Heart right ventricle (tissue), 16 donors: ENCODE measurements around the gene LSP1. TPM values are rescaled to one million over a fixed set of nuclear protein-coding genes. Genes with fewer than 3 reads are reported as not detected.
A peak's percentile ranks its signal among the peaks of the same experiment; 100 is the strongest.

Experiments
- ATAC-seq, 8 donors: fragments of 200-7000 bp; cut with Tn5 transposase; one replicate each; pipeline ENCODE4 v1.9.1; 2020; ENCODE audit warnings: mild to moderate bottlenecking in 8 of 8, moderate library complexity in 8 of 8, moderate number of reproducible peaks in 1 of 8
- DNase-seq, 2 donors: peaks; one replicate each; pipeline ENCODE4 v3.0.0-alpha.2; 2020
- H3K27ac ChIP-seq, 10 donors: fragments of 200-600 bp; sonication (generic) in 2 of 10; one replicate each; pipeline versions ENCODE4 v1.5.0 to v1.8.0; 2020 to 2022; ENCODE audit warnings: mild to moderate bottlenecking in 3 of 10
- H3K27me3 ChIP-seq, 7 donors: fragments of 200-600 bp; one replicate each; pipeline ENCODE4 v1.8.0; 2021 to 2022; ENCODE audit warnings: mild to moderate bottlenecking in 2 of 7
- H3K36me3 ChIP-seq, 9 donors: fragments of 200-600 bp; sonication (generic) in 1 of 9; one replicate each; pipeline versions ENCODE4 v1.5.0 to v1.8.0; 2020 to 2022; ENCODE audit warnings: mild to moderate bottlenecking in 2 of 9
- H3K4me1 ChIP-seq, 9 donors: fragments of 200-600 bp; sonication (generic) in 1 of 9; one replicate each; pipeline versions ENCODE4 v1.5.0 to v1.8.0; 2020 to 2022; ENCODE audit warnings: mild to moderate bottlenecking in 4 of 9
- H3K4me3 ChIP-seq, 10 donors: fragments of 200-600 bp; sonication (generic) in 2 of 10; one replicate each; pipeline versions ENCODE4 v1.5.0 to v1.8.0; 2020 to 2022; ENCODE audit warnings: mild to moderate bottlenecking in 7 of 10, moderate library complexity in 2 of 10
- H3K9me3 ChIP-seq, 11 donors: fragments of 200-600 bp in 10 of 11; sonication (generic) in 2 of 11; one replicate each; pipeline versions ENCODE4 v1.5.0 to v1.8.0; 2013 to 2022; ENCODE audit warnings: mild to moderate bottlenecking in 2 of 11, control low read depth in 1 of 11, moderate library complexity in 1 of 11
- WGBS, 2 donors: extraction: QIAGEN DNeasy Blood & Tissue Kit; methylation state at CpG; one replicate each; pipeline ENCODE4 v1.1.7; 2013; ENCODE audit warnings: inconsistent platforms in 1 of 2; 5-methylcytosine and 5-hydroxymethylcytosine counted together
- intact Hi-C, 10 donors: fragments of 100-400 bp; cut with DNase I; formaldehyde crosslinking; loops; one replicate each; pipeline versions ENCODE4 v1.11.1 to v1.14.2; 2022
- polyA plus RNA-seq, 2 donors: library from polyadenylated mRNA; stranded (reverse); fragments of 200-250 nt; gene quantifications; one replicate each; pipeline ENCODE4 v1.2.3, GENCODE V29; 2013
- total RNA-seq, 10 donors: library from RNA; stranded (reverse); fragmentation: NEBNext Ultra II Directional in 3 of 10; extraction: Animal tissue kit (Norgen Biotek cat#: 25700) in 3 of 10; gene quantifications; one replicate each; pipeline versions ENCODE4 v1.2.1 to v1.2.4, GENCODE V29; 2021 to 2023
- TF ChIP-seq, protein P1 (sequence below), 9 donors: fragments of 200-600 bp; sonication (generic) in 2 of 9; IDR thresholded peaks; one replicate each; pipeline versions ENCODE4 v1.5.0 to v1.8.0; 2021 to 2022; ENCODE audit warnings: antibody characterized with exemption in 9 of 9, mild to moderate bottlenecking in 5 of 9, moderate library complexity in 1 of 9
- donor health status: Arrhythmogenic right ventricular cardiomyopathy.
- donor health status: ischemic (EF 13 %, LVEDD 7.1; RV severe dilation, severe dysfunction).
- donor health status: healthy with polysubstance abuse.
- donor health status: DM: no; HTN: yes; CAD: no.
- donor health status: DM: no; HTN: no; CAD: no.
- donor health status: ischemic (EF 25% LVEDD 6.9; RV normal size, moderate dysfunction).
- donor health status: ischemic (EF 25% LVEDD 5.7; RV mildly dilated, moderate dysfunction).
- donor health status: healthy.
- donor health status: DM: yes; HTN: yes; CAD: no.
- donor health status: Ischemic cardiomyopathy.
- donor health status: ischemic (EF 35%, LVEDD 5.7; RV mildly dilated, moderate dysfunction).
- donor health status: nonischemic (EF 11% LVEDD 7.7; RV severe dilation, severe dysfunction).
- donor health status: DM: yes; HTN: yes; CAD: no.
- donor health status: PGD.
- donor health status: ischemic (EF 29% LVEDD 5.4; RV normal size, mild dysfunction).
- donor health status: nonischemic (EF 23%, LVEDD 6.1; RV moderate dilation, normal function).

The LSP1 gene
- total and polyA plus RNA-seq, 12 donors: 16.0 to 57.2 (median 21.4) TPM

DNA sequence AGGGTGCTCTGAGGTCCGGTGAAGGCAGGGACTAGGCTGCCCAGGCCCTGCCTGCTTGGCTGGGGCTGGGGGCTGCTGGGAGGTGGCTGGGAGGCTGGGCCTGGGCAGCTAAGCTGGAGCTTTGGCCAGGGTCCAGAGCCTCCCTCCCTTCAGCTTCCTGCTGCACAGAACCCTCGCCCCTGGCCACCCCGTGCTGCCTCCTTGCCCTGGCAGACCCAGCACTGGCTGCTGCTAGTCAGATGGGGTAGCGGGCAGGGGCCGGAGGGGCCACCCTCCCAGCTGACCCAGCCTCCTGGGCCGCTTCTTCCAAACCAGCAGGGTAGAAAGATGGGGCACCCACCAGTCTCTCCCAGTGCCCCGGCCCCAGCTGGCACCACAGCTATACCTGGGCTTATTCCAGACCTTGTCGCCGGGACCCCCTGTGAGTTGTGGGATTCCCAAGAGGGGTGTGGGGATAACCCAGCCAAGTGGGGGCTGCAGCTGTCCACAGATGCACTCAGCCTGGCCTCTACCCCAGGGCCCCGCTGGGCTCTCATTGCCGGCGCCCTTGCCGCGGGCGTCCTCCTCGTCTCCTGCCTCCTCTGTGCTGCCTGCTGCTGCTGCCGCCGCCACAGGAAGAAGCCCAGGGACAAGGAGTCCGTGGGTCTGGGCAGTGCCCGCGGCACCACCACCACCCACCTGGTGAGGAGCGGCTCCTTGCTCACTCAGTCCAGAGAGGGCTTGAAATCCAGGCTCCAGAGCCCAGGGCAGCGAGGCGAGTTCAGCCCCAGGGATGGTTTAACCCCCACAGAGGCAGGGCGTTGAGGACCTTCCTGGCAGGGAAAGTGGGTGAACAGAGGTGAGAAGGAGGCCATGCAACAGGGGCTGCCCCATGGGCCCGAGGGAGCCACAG is 17.9 kb upstream of the LSP1 start, which contains the start of gene SYT8:
Gene SYT8, plus strand, starts transcription at position 212 of the 892 bp plus-strand sequence. Its CDS starts 116 bp downstream, at position 328.
- ATAC-seq: no peak
- intact Hi-C loops: loop anchor here in 6 of 10 donors (2.0 to 5.0 kb wide), 5 partner anchors 47 to 318 kb away; partner anchors contain the start of gene CTSD (in 1 of the 6)
- TF ChIP-seq, protein P1, sequence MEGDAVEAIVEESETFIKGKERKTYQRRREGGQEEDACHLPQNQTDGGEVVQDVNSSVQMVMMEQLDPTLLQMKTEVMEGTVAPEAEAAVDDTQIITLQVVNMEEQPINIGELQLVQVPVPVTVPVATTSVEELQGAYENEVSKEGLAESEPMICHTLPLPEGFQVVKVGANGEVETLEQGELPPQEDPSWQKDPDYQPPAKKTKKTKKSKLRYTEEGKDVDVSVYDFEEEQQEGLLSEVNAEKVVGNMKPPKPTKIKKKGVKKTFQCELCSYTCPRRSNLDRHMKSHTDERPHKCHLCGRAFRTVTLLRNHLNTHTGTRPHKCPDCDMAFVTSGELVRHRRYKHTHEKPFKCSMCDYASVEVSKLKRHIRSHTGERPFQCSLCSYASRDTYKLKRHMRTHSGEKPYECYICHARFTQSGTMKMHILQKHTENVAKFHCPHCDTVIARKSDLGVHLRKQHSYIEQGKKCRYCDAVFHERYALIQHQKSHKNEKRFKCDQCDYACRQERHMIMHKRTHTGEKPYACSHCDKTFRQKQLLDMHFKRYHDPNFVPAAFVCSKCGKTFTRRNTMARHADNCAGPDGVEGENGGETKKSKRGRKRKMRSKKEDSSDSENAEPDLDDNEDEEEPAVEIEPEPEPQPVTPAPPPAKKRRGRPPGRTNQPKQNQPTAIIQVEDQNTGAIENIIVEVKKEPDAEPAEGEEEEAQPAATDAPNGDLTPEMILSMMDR (IDR thresholded peaks at IDR 0.05): no peak

GRCh38 chr11:1835671-1836010 is 17.2 kb upstream of the LSP1 start:
- Histone ChIP-seq H3K27me3 (peaks cover 0 to 17% (median 10%) of the 10 kb centered on the region in 7 donors), H3K4me1 (peaks cover 4 to 41% (median 21%) of the 10 kb centered on the region in 9 donors), H3K9me3 (no peaks in the 10 kb centered on the region), H3K4me3 (no peak overlapping the region), H3K27ac (no peak overlapping the region), H3K36me3 (no peaks in the 10 kb centered on the region)
- no peak for ATAC-seq
- WGBS, 2 donors: 89 to 97% methylated on average over 12 of the region's 12 CpGs
- DNase-seq: peak in 1 of 2 donors; percentile 11
- intact Hi-C loops: loop anchor here in 7 of 10 donors (2.0 to 5.0 kb wide), 5 partner anchors 47 to 319 kb away; no protein-coding TSS in a partner anchor
- TF ChIP-seq, protein P1 (IDR thresholded peaks at IDR 0.05): no peak

More for the DNA sequence above, 17.9 kb upstream of the LSP1 start, which contains the start of gene SYT8:
- peaks cover 0 to 21% (median 12%) of the 10 kb centered on the region in 7 donors for H3K27me3 ChIP-seq
- WGBS, 2 donors: 86 to 88% methylated on average over 26 of the region's 26 CpGs
- peaks cover 4 to 38% (median 21%) of the 10 kb centered on the region in 9 donors for H3K4me1 ChIP-seq
- no peak within 1 kb of the TSS for H3K4me3 ChIP-seq
- no peak within 1 kb of the TSS for H3K27ac ChIP-seq
- DNase-seq: peak in 1 of 2 donors; percentile 13
- no peaks in the 10 kb centered on the region for H3K9me3 ChIP-seq
- no peaks in the 10 kb centered on the region for H3K36me3 ChIP-seq

GRCh38 chr11:1836011-1836945 is 16.6 kb upstream of the LSP1 start:
- Histone ChIP-seq H3K27me3 (peaks cover 0 to 11% (median 5%) of the 10 kb centered on the region in 7 donors), H3K9me3 (no peaks in the 10 kb centered on the region), H3K4me3 (no peak overlapping the region), H3K27ac (no peak overlapping the region), H3K4me1 (peaks cover 4 to 41% (median 21%) of the 10 kb centered on the region in 9 donors), H3K36me3 (no peaks in the 10 kb centered on the region)
- WGBS, 2 donors: 91 to 94% methylated on average over 43 of the region's 43 CpGs
- intact Hi-C loops: loop anchor here in 6 of 10 donors (2.0 to 5.0 kb wide), 5 partner anchors 46 to 319 kb away; no protein-coding TSS in a partner anchor
- TF ChIP-seq, protein P1 (IDR thresholded peaks at IDR 0.05): no peak
- ATAC-seq (no peak), DNase-seq (peak in 1 of 2 donors; percentile 17)
